ENCODE results near the gene OIT3. TPM values are rescaled to one million over a fixed set of nuclear protein-coding genes. Genes with fewer than 3 reads are reported as not detected.

The OIT3 gene
- total and polyA plus RNA-seq, 2 donors (not counting 3 experiments of a cell fraction or from before 2014, with no cell fraction given): 0.15 TPM; not detected in 1

DNA sequence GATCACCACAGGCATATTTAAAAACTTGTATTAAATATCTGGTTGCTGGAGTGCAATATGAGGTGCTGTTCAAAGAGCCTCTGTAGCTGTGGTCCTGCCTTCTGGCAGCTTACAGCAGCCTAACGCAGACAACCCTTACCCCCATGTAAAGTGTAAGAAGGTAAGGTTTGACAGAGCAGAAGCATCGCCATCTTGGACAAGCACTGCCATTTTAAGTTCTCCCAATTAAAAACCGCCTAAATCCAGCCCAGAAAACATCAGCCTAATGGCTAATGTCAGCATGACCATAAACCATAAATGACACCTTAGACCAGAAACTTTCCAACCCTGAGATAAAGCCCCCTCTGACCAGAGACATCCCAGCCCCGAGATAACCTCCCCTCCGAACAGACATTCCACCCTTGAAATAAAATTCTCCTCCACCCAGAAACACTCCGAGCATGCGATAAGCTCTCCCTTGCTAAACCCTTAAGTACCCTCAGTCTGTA, 5.3 kb upstream of the OIT3 start:
- dilution Hi-C loops (cut with MboI; ENCODE audit: extremely low pct_ligation_motif_present, low sequenced_read_pairs): no loop called here
- Histone ChIP-seq H3K9me1 (replicated peaks; ENCODE audit: control insufficient read depth, extremely low read depth, insufficient read depth, low read length) (no peaks in the 10 kb centered on the region), H3K4me2 (ENCODE audit: insufficient read depth, low read length) (no peak overlapping the region), H3K79me2 (ENCODE audit: control insufficient read depth, insufficient read depth, low read length) (no peaks in the 10 kb centered on the region), H4K20me1 (replicated peaks; ENCODE audit: control insufficient read depth, extremely low read depth, insufficient read depth, low read length) (no peaks in the 10 kb centered on the region), H3K9ac (replicated peaks; ENCODE audit: extremely low read depth, insufficient read depth, low read length) (no peak overlapping the region), H3K27ac (ENCODE audit: insufficient read depth, low read depth, low read length) (no peak overlapping the region), H2AFZ (ENCODE audit: low read depth, low read length) (no peak overlapping the region), H3K9me3 (replicated peaks; ENCODE audit: control insufficient read depth, insufficient read depth, low read length) (no peaks in the 10 kb centered on the region), H3K4me1 (ENCODE audit: control insufficient read depth, extremely low read depth, insufficient read depth, low read length) (peaks cover 25% of the 10 kb centered on the region), H3K4me3 (replicated peaks in 1 of 3; ENCODE audit: insufficient read depth in 1 of 3, low read depth in 1 of 3, low read length in 3 of 3) (no peak overlapping the region), H3K36me3 (ENCODE audit: control insufficient read depth in 2 of 2, extremely low read depth in 1 of 2, insufficient read depth in 2 of 2, low read length in 2 of 2) (no peaks in the 10 kb centered on the region), H3K27me3 (ENCODE audit: control insufficient read depth in 2 of 2, insufficient read depth in 2 of 2, low read length in 2 of 2) (no peaks in the 10 kb centered on the region)
- intact Hi-C loops (cut with micrococcal nuclease): loop anchor here (5.0 kb wide), 1 partner anchor 196 kb away; the partner anchor contains the start of gene MCU
- ChIA-PET POLR2A (no interaction called here), CTCF (no interaction called here)
- BruUV-seq (replicated peaks): no TSS peak
- DNase-seq (ENCODE audit: low read depth, low spot score) (no peak), FAIRE-seq (no peak)
- TF ChIP-seq FOS (IDR thresholded peaks at IDR 0.05; ENCODE audit: borderline replicate concordance, insufficient read depth, low read length) (no peak), EZH2 (IDR thresholded peaks at IDR 0.05; ENCODE audit: borderline replicate concordance, low read depth, low read length, severe bottlenecking) (no peak), JUN (IDR thresholded peaks at IDR 0.05; ENCODE audit: borderline replicate concordance, insufficient read depth, insufficient read length, low read depth) (no peak), MYC (IDR thresholded peaks at IDR 0.05; ENCODE audit: low read depth, low read length) (no peak), POLR2A (IDR thresholded peaks at IDR 0.05; ENCODE audit: low read depth, low read length) (no peak), POLR2AphosphoS5 (IDR thresholded peaks at IDR 0.05; ENCODE audit: insufficient read depth, low read depth, low read length) (no peak), GATA2 (IDR thresholded peaks at IDR 0.05; ENCODE audit: insufficient read depth, insufficient read length, low read depth, low read length) (no peak)
- TF ChIP-seq, protein P1, sequence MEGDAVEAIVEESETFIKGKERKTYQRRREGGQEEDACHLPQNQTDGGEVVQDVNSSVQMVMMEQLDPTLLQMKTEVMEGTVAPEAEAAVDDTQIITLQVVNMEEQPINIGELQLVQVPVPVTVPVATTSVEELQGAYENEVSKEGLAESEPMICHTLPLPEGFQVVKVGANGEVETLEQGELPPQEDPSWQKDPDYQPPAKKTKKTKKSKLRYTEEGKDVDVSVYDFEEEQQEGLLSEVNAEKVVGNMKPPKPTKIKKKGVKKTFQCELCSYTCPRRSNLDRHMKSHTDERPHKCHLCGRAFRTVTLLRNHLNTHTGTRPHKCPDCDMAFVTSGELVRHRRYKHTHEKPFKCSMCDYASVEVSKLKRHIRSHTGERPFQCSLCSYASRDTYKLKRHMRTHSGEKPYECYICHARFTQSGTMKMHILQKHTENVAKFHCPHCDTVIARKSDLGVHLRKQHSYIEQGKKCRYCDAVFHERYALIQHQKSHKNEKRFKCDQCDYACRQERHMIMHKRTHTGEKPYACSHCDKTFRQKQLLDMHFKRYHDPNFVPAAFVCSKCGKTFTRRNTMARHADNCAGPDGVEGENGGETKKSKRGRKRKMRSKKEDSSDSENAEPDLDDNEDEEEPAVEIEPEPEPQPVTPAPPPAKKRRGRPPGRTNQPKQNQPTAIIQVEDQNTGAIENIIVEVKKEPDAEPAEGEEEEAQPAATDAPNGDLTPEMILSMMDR (IDR thresholded peaks at IDR 0.05; ENCODE audit: extremely low read depth in 1 of 2, insufficient read depth in 1 of 2, low read depth in 1 of 2, low read length in 2 of 2): no peak
- TF ChIP-seq, protein P2, sequence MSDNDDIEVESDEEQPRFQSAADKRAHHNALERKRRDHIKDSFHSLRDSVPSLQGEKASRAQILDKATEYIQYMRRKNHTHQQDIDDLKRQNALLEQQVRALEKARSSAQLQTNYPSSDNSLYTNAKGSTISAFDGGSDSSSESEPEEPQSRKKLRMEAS (IDR thresholded peaks at IDR 0.05; ENCODE audit: insufficient read depth, insufficient read length): no peak

All from endothelial cell of umbilical vein (primary cell).